K562 (cell line): ENCODE results near the gene LRRC57. TPM values are rescaled to one million over a fixed set of nuclear protein-coding genes. Genes with fewer than 3 reads are reported as not detected.
A peak's percentile ranks its signal among the peaks of the same experiment; 100 is the strongest.

Source experiments
- CBX3 ChIP-seq, 2 experiments: IDR thresholded peaks; 1 replicate in 1 of 2; 2 replicates in 1 of 2; pipeline ENCODE4 v1.6.1; 2012; ENCODE audit warnings: inconsistent platforms in 2 of 2, low read length in 2 of 2, borderline replicate concordance in 1 of 2, control low read depth in 1 of 2
- CREBBP ChIP-seq: IDR thresholded peaks from one replicate; pipeline ENCODE4 v1.6.1; 2012; ENCODE audit warnings: low read depth, mild to moderate bottlenecking, control low read depth, inconsistent platforms, low read length
- E2F4 ChIP-seq: sonication (generic); formaldehyde crosslinking; IDR thresholded peaks from 2 replicates; pipeline ENCODE4 v1.8.0; 2022; ENCODE audit warnings: mild to moderate bottlenecking, low read depth, missing genetic modification reagents
- EGR1 ChIP-seq: fragments of 450-650 bp; conservative IDR thresholded peaks from 2 replicates; pipeline ENCODE4 v1.6.1; 2017; ENCODE audit warnings: mild to moderate bottlenecking
- FOXK2 ChIP-seq, 2 experiments: fragments of 450-650 bp; IDR thresholded peaks in 1 of 2; conservative IDR thresholded peaks in 1 of 2; 2 replicates each; pipeline ENCODE4 v1.6.1; 2016; ENCODE audit warnings: low read depth in 2 of 2, mild to moderate bottlenecking in 1 of 2
- HDGF ChIP-seq: fragments of 450-650 bp; IDR thresholded peaks from 2 replicates; pipeline ENCODE4 v1.6.1; 2016
- MAFK ChIP-seq: IDR thresholded peaks from 2 replicates; pipeline ENCODE4 v1.6.1; 2011; ENCODE audit warnings: low read length, improper control_type of control experiment
- MEF2D ChIP-seq: conservative IDR thresholded peaks from 2 replicates; pipeline ENCODE4 v1.6.1; 2016; ENCODE audit warnings: low read depth, missing genetic modification characterization, missing compliant biosample characterization
- NCOA4 ChIP-seq: fragments of 450-650 bp; IDR thresholded peaks from 2 replicates; pipeline ENCODE4 v1.6.1; 2018; ENCODE audit warnings: mild to moderate bottlenecking; ENCODE audit not compliant: partially characterized antibody
- NELFE ChIP-seq: IDR thresholded peaks from 2 replicates; pipeline ENCODE4 v1.6.1; 2011; ENCODE audit warnings: mild to moderate bottlenecking; ENCODE audit not compliant: insufficient read depth, insufficient read length
- NFIC ChIP-seq: fragments of 450-650 bp; IDR thresholded peaks from 2 replicates; pipeline ENCODE4 v1.6.1; 2017; ENCODE audit warnings: mild to moderate bottlenecking, inconsistent platforms
- RBM14 ChIP-seq: fragments of 200-400 bp; formaldehyde crosslinking; IDR thresholded peaks from 2 replicates; pipeline ENCODE4 v1.6.1; 2018; ENCODE audit warnings: low read depth, mild to moderate bottlenecking, low read length, moderate library complexity, borderline replicate concordance; ENCODE audit not compliant: insufficient read depth
- SMAD1 ChIP-seq: fragments of 150-350 bp; IDR thresholded peaks from 2 replicates; pipeline ENCODE4 v1.6.1; 2014; ENCODE audit warnings: low read length, low read depth; ENCODE audit not compliant: partially characterized antibody
- YY1 ChIP-seq, 3 experiments: IDR thresholded peaks; 2 replicates each; pipeline ENCODE4 v1.6.1; 2011; ENCODE audit warnings: low read length in 2 of 3, mild to moderate bottlenecking in 2 of 3, moderate library complexity in 2 of 3, borderline replicate concordance in 1 of 3, control low read depth in 1 of 3, low read depth in 1 of 3; ENCODE audit not compliant: insufficient read depth in 3 of 3, insufficient replicate concordance in 2 of 3, control insufficient read depth in 1 of 3, insufficient read length in 1 of 3; ENCODE audit errors: extremely low read depth in 1 of 3
- ZHX1 ChIP-seq: fragments of 150-350 bp; conservative IDR thresholded peaks from 2 replicates; pipeline ENCODE4 v1.6.1; 2014; ENCODE audit warnings: low read length
- ZNF165 ChIP-seq: fragments of 250-450 bp; sonication (Bioruptor Pico); IDR thresholded peaks from 2 replicates; pipeline ENCODE4 v1.4.0; 2020; ENCODE audit warnings: borderline replicate concordance
- ZNF24 ChIP-seq: fragments of 450-650 bp; IDR thresholded peaks from 2 replicates; pipeline ENCODE4 v1.6.1; 2016
- ZNF764 ChIP-seq: fragments of 250-450 bp; sonication (Bioruptor Pico); IDR thresholded peaks from 2 replicates; pipeline ENCODE4 v1.4.0; 2020; ENCODE audit warnings: low read depth, mild to moderate bottlenecking, moderate library complexity
- polyA plus RNA-seq, 8 experiments: library from polyadenylated mRNA; depleted of rRNA in 4 of 8; stranded (reverse) in 5 of 8; unstranded in 3 of 8; fragments of >200 nt; fragmentation: Nextera tagmentation in 2 of 8; fragmentation: Illumina TruSeq in 1 of 8; extraction: Ambion mirVana in 2 of 8; extraction: Trizol in 1 of 8; gene quantifications; 2 replicates each; pipeline versions ENCODE4 v1.2.1 to v1.2.3, GENCODE V29; 2011 to 2014; ENCODE audit warnings: inconsistent platforms in 1 of 8, missing spikeins in 1 of 8
- total RNA-seq, 7 experiments: library from RNA; depleted of rRNA in 6 of 7; stranded (reverse); fragments of >200 nt in 6 of 7; fragmentation: Illumina TruSeq in 2 of 7; extraction: Trizol in 2 of 7; gene quantifications; 2 replicates each; pipeline versions ENCODE4 v1.2.1 to v1.2.3, GENCODE V29; 2011 to 2021; ENCODE audit warnings: low replicate concordance in 1 of 7
- TF ChIP-seq, protein P1 (sequence below): sonication (generic); formaldehyde crosslinking; IDR thresholded peaks from 2 replicates; pipeline ENCODE4 v1.8.1; 2022; ENCODE audit warnings: missing genetic modification reagents
- TF ChIP-seq, protein P2 (sequence below): sonication (generic); formaldehyde crosslinking; IDR thresholded peaks from 2 replicates; pipeline ENCODE4 v1.8.1; 2023; ENCODE audit warnings: mild to moderate bottlenecking, missing genetic modification reagents

Gene LRRC57
- total and polyA plus RNA-seq, 9 of the 15 experiments (the other 6 are each of a cell fraction or from before 2014, with no cell fraction given), result 3.9 to 20.4 (median 14.8) TPM

- TF ChIP-seq ZHX1 (peak; percentile 13; the same call in 1 of the 2 replicates), CREBBP (no peak), NFIC (0 out of 2 replicates have a peak, but pooled peaks have one; percentile 41), NCOA4 (no peak), HDGF (no peak), CBX3 (IDR thresholded peaks at IDR 0.05; ENCODE audit: borderline replicate concordance in 1 of 2, low read length in 2 of 2) (peak in 1 of 2 experiments; percentile 91; a peak in 2 of 3 replicates), NELFE (no peak), ZNF24 (peak; percentile 13; the same call in 1 of the 2 replicates), E2F4 (CRISPR knock-in tag) (no peak), MEF2D (no peak), EGR1 (peak; percentile 75), RBM14 (no peak), YY1 (IDR thresholded peaks at IDR 0.05; ENCODE audit: borderline replicate concordance in 1 of 3, control insufficient read depth in 1 of 3, extremely low read depth in 1 of 3, insufficient read depth in 3 of 3, insufficient read length in 1 of 3, insufficient replicate concordance in 2 of 3, low read depth in 1 of 3, low read length in 2 of 3) (peak; percentile 7 to 92 (median 82)), MAFK (0 out of 2 replicates have a peak, but pooled peaks have one; percentile 33), ZNF764 (CRISPR knock-in tag) (peak; percentile 72; the same call in 1 of the 2 replicates), FOXK2 (conservative IDR thresholded peaks at IDR 0.05 in 1 of 2, IDR thresholded peaks at IDR 0.05 in 1 of 2; ENCODE audit: low read depth in 2 of 2) (peak; percentile 81 to 85), SMAD1 (peak; percentile 55), ZNF165 (CRISPR knock-in tag) (no peak)
- TF ChIP-seq, protein P1, sequence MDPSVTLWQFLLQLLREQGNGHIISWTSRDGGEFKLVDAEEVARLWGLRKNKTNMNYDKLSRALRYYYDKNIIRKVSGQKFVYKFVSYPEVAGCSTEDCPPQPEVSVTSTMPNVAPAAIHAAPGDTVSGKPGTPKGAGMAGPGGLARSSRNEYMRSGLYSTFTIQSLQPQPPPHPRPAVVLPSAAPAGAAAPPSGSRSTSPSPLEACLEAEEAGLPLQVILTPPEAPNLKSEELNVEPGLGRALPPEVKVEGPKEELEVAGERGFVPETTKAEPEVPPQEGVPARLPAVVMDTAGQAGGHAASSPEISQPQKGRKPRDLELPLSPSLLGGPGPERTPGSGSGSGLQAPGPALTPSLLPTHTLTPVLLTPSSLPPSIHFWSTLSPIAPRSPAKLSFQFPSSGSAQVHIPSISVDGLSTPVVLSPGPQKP (CRISPR knock-in tag), result no peak
- TF ChIP-seq, protein P2, sequence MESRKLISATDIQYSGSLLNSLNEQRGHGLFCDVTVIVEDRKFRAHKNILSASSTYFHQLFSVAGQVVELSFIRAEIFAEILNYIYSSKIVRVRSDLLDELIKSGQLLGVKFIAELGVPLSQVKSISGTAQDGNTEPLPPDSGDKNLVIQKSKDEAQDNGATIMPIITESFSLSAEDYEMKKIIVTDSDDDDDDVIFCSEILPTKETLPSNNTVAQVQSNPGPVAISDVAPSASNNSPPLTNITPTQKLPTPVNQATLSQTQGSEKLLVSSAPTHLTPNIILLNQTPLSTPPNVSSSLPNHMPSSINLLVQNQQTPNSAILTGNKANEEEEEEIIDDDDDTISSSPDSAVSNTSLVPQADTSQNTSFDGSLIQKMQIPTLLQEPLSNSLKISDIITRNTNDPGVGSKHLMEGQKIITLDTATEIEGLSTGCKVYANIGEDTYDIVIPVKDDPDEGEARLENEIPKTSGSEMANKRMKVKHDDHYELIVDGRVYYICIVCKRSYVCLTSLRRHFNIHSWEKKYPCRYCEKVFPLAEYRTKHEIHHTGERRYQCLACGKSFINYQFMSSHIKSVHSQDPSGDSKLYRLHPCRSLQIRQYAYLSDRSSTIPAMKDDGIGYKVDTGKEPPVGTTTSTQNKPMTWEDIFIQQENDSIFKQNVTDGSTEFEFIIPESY, result peak; percentile 41; the same call in 1 of the 2 replicates
These were observed 57.7 kb downstream of the LRRC57 start, which contains the start of gene ZNF106 (continued) for GRCh38 chr15:42490671-42491538.
